Left renal cortex interstitium (tissue), 4 donors: Measurements from ENCODE around the gene HSF2. TPM values are rescaled to one million over a fixed set of nuclear protein-coding genes. Genes with fewer than 3 reads are reported as not detected.

ENCODE experiments used
- DNase-seq, 4 donors: peaks; one replicate each; pipeline ENCODE4 v3.0.0-alpha.2; 2013; ENCODE audit warnings: low read depth in 4 of 4, low spot score in 2 of 4, missing footprints in 1 of 4
- polyA plus RNA-seq, 4 donors: library from polyadenylated mRNA; unstranded; fragments of 120-200 nt; gene quantifications; one replicate each; pipeline ENCODE4 v1.2.1, GENCODE V29; 2013; ENCODE audit not compliant: insufficient read length in 4 of 4

The HSF2 gene, protein sequence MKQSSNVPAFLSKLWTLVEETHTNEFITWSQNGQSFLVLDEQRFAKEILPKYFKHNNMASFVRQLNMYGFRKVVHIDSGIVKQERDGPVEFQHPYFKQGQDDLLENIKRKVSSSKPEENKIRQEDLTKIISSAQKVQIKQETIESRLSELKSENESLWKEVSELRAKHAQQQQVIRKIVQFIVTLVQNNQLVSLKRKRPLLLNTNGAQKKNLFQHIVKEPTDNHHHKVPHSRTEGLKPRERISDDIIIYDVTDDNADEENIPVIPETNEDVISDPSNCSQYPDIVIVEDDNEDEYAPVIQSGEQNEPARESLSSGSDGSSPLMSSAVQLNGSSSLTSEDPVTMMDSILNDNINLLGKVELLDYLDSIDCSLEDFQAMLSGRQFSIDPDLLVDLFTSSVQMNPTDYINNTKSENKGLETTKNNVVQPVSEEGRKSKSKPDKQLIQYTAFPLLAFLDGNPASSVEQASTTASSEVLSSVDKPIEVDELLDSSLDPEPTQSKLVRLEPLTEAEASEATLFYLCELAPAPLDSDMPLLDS
- polyA plus RNA-seq: 10 to 100 TPM; 30.1 to 36.4 (median 31.8) TPM

DNA sequence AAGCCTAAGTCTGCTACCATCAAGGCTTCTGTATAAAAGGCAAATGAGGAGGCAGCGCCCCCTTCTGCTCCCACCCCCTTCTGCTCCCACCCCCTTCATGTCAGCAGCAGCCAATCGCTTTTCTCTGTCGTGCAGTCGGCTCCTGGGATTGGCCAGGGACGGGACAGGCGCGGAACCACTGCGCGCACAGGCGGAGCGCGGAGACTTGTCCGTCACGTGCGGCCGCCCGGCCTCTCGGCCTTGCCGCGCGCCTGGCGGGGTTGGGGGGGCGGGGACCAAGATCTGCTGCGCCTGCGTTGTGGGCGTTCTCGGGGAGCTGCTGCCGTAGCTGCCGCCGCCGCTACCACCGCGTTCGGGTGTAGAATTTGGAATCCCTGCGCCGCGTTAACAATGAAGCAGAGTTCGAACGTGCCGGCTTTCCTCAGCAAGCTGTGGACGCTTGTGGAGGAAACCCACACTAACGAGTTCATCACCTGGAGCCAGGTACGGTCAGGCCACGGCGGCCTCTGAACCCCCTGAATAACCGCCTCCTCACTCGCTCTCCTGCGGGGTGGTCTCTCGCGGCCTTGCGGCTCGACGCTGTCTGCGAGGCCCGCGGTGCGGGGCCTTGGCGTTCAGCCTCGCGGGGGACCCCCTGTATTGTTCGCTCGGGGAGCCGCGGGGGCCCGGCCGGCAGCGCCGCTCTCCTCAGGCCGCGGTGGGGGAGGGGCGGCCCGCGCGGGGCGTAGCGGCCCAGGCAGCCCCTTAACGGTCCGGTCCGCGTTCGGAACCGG is at the start of gene HSF2:
Gene HSF2, plus strand, starts transcription at position 305 of the 773 bp plus-strand sequence. Its CDS starts 86 bp downstream, at position 391.
- DNase-seq: peak; percentile 83 to 93 (median 88)

DNA sequence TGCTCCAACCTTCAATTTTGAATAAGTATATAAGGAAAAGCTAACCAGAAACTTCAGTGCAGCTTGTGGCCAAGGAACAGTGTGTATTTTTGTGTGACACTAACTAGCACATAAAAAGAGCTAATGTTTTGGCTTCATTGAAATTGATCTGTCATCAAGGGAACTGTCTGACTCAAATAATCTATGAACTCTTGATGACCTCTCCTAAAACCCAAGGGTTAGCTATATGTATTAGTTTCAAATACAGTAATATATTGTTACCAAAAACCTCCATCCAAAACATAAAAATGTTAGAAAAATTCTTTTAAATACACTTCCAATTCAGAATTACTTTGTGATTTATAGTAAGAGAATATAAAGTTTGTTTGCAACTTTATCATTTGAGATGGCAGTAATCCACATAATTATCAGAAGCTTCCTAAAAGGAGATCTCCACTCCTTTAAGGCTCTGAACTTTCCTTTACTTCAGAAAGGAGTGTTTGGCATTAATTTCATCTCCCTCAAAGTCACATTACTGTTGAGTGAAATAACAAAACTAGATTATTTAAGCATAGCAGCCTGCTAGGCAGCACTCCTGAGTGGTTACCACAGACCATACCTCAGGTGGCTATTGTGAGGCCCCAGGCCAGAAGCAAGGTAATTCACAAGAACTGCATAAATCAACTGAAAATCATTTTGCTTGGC is 46.3 kb upstream of the HSF2 start:
- DNase-seq: no peak

DNA sequence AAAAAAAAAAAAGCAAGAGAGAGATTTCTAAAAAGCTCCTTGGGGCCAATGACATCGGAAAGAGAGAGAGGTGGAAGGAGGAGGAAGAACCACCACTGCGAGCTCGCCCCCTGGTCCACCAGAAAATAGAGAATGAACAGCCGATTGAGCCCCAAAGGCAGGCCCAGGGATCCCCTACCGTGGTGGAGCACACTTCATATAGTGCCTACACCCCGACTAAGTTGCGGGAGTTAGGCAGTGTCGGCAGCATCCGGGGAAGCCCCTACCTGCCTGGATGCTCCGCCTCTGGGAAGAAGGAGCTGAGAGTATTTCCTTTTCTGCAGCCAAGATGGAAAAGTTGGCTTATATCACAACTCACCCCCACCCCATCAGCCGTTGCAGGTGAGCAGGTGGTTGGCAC is 38.6 kb upstream of the HSF2 start:
- no peak for DNase-seq

DNA sequence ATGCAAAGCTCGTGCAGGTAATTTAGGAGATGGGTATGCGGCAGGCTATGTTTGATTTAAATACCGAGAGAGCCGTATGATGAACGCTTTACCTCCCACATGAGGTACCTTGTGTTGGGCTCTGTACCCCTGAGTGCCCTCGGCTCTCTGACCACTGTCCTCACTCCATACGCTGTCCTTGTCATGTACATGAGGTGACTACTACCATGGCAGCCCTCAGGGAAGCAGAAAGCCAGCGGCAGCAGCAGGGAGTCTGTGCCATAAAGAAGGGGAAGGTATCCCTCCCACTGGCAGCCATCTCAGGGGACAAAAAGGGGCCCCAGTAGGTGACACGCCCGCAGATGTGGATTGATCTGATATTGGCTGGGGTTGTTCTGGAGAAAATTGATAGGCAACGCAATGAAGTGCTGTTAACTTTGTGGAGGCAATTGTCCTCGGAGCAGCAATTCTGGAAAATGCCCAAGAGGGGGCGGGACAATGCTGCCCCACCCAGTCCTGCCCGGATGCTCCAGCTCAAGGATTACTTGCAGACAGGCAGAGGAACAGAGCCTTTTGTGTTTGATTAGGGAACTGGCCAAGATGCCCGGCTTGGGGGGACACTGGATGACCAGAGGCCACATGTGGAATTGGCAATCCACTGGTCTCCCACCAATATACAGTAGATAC is 38.0 kb upstream of the HSF2 start:
- DNase-seq: no peak

DNA sequence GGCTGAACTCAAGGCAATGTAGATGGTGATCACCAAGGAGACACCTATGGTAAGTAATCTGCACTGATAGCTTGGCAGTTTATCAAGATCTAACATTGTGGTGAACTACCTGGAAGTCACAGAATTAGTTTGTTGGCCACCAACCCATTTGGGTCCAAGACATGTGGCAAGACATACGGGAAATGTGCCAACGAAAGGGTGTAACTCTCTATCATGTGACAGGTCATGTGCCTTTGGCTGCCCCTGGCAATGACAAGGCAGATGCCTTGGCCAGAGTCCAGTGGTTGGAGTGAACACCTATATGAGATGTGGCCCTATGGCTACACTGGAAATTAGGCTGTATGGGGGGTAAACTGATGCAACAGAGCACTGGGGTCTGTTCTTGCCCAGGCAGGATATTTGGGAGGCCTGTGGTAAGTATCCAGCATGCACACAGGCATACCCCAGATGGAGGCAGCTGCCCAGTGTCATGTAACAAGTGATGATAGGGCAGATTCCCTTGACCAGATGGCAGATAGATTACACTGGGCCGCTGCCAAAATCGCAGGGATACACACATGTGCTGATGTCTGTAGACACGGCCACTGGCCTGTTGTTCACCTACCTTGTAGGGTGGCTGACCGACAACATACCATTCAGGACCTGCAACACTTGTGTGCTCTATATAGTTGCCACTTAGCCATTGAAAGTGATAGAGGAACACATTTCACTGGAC is 35.5 kb upstream of the HSF2 start:
- no peak for DNase-seq

DNA sequence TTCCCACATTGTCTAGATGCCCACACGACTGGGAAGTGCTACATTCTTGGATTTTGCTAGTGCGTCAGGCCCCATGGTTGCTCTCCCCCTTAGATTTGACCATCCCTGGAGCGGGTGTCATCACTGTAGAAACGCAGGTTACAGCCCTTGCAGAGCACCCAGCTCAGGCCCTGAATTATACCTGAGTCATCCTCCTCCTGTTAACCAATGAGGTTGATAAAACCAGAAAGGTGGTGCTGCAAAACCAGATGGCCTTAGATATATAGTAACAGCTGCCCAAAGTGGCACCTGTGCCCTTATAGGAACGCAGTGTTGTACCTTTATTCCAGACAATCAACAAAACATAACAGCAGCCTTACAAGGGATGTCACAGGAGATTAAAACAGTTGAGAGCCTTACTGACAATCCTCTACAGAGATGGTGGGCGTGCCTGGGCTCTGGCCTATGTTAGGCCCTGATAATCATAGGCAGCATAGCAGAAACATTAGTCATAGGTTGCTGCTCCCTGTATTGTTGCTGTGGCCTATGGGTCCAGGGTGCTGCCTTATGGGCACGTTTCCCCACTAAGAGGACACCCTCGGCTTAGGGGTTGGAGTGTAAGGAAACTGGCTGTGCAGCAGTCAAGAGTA is 33.6 kb upstream of the HSF2 start:
- no peak for DNase-seq

DNA sequence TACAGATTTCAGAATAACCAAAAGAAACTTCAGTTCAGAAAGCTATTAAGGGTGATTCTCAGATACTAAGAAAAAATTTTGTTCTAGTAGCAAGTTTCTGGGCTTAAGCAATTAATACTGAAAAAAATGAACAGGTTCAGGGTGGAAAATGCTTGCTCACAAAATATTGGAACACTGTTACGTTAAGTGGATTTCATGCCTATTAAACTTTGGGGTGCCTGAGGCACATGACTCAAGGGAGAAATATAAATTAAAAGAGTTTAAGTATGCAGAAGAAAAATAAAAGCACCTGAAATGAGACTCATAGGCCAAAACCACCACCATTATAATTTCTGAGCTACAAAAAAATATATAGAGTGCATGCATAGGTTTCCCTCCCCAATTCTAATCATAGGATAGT is 32.3 kb upstream of the HSF2 start:
- no peak for DNase-seq

DNA sequence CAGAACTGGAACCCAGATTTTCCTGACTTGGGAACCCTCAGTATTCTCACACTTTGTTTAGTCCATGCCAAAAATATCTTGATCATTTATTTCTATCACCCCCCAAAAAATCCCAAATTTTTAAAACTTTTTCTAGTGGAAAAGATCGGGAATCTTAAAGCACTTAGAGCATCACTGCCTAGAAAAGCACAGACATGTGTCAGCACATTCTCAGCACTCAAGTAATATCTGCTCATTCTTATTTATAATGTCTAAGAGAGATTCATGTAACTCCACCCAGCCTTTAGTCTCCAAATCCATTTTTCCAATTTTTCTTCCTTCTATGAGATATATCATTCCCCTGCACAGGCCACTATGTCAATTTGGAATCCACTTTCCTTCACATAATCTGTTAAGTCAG is 29.9 kb upstream of the HSF2 start:
- DNase-seq: no peak

DNA sequence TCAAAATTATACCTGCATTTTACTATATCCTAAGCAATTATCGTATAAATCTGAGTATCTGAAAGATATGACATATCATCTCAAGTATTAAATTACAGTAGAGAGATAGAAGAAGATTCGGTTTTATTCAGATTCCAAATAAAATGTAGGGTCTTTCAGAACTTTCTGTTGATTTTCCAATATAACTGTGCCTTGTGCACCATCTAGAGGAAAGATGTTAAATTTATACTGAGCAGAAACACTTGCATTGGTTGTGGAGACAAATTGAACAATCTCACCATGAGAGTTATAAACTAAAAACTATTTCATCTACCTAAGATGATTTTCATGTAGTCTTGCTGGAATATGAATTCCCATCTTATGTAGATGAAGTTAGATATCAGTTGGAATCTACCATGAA is 26.8 kb upstream of the HSF2 start:
- DNase-seq: peak in 1 of 4 donors; percentile 19

DNA sequence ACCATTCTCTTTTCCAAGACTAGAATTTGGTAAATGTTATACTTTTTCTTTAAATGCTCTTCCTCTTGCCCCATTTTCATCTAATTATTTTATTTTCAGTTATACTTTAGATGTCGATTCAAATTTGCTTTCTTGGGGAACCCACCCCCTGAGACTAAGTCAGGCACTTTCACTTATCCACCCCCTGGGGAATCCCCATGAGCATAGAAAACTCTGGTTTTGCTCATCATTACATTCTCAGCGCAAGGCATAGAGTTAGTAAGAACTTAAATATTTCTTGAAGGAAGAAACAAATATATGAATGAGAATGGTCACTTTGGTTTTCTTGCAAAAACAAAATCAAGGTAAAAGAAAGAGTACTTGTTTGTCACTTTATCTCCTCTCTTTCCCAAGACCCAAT is 25.1 kb upstream of the HSF2 start:
- DNase-seq: no peak

DNA sequence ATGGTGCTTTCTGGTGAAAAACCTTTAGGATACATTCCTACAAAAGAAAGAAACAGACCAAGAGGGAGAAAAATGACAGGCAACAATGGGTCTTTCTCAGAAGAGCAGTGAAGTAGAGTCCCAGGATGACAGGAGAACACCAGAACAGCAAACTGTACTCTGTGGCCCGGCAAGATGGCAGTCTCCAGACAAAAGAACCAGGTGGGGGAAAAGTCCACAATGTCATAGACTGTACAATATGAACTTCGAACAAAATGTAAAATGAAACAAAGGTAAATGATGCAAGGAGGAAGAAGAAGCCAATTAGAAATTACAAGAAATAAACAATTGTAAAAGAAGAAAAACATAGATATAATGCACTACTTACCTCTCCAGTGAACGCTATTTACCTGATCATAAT is 23.2 kb upstream of the HSF2 start:
- DNase-seq: no peak

DNA sequence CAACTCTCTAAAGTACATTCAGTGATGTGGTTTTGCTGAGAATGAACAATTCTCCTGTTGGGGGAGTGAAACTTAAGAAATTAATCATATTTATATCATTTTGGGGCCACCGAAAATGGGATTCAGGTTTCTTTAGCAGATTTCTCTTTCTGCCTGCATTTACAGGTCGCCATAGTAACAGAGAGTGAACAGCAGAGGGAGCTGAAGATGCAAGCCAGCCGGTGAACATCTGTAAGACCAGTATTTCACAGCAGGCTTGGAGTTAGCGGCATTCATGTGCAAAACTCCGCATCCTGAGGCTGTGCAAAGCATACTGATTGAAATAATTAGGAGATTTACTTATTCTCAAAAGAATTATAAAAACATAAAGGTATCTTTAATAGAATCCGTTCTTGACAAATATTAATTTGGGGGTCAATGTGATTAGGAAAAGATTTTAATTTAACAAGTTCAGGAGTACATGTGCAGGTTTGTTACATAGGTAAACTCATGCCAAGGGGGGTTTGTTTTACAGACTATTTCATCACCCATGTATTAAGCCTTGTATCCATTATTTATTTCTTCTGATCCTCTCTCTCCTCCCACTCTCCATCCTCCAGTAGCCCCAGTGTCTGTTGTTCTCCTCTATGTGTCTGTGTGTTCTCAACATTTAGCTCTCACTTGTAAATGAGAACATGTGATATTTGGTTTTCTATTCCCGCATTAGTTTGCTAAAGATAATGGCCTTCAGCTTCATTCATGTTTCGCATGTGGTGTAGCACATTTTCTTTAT is 17.8 kb upstream of the HSF2 start:
- DNase-seq: peak in 2 of 4 donors; percentile 22 to 59

DNA sequence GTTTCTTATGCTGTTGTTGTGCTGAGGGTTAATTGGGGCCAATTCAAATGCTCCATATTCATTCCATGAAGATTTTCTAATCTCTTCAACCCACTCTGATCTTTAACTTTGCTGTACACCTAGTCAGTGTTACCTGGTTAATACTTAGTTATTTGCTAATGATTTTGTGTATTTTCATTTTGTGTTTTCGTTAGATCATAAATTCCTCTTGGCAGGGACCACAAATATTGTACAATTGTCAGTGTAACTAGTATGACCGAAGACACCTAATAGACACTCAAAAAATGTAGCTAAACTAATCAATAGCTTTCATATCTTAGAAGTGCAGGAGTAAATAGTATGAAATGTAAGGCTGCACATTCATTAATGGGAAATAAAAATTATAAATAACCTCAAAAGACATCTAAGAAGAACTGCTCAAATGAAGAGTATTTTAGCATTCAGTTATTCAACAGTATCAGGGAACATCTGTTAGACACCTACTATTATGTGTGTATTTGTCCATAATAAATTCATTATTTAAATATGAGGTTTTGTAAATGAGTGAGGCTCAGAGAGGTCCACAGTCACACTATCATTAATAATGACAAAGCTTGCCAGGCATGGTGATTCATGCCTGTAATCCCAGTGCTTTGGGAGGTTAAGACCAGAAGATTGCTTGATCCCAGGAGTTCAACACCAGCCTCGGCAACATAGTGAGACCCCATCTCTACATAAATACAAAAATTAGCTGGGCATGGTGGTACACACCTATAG is 13.4 kb upstream of the HSF2 start:
- DNase-seq: no peak

DNA sequence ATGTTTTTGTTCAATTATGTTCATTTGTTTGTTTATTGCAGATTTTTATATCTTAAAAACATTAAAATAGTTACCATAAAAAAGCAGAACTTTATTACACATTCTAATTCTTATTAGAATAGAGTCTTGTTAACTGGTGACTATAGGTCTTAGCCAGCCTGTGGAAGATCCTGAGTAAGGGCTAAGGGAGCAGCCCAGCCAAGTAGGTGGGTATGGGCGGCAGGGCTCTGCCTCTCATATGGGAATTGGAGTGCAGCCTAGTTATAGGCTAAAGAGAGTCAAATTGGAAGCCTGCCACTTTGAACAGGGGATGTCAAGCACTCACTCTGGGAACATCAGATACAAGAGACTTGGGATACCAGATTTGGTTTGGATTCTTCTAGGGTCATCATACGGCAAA is 10.5 kb upstream of the HSF2 start:
- DNase-seq: no peak

DNA sequence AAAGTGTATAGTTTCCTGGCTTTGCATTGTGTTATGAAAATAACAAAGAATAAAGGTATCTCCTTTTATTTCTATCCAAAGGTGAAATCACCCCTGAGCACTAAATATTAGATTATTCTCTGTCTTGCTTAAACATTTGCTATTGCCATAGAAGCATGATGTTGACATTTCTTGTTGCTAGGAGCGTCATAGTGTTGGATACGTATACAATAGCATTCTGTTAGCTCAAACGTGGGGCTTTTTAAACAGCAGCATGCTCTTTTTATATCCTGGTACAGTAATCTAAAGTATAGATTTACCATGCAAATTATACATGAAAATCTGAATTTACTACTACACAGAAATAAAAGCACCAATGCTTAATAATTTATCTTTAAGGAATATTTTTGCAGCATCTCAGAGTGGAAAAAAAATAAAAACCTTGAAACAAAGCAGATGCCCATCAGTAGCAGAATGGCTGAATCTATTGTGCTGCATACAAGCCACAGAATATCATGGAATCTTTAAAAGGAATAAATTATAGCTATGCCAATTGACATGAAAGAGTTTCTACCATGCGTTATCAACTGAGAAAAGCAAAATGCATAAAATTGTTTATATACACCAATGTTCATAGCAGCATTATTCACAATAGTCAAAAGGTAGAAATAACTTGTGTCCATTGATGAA is 9.6 kb upstream of the HSF2 start:
- no peak for DNase-seq

DNA sequence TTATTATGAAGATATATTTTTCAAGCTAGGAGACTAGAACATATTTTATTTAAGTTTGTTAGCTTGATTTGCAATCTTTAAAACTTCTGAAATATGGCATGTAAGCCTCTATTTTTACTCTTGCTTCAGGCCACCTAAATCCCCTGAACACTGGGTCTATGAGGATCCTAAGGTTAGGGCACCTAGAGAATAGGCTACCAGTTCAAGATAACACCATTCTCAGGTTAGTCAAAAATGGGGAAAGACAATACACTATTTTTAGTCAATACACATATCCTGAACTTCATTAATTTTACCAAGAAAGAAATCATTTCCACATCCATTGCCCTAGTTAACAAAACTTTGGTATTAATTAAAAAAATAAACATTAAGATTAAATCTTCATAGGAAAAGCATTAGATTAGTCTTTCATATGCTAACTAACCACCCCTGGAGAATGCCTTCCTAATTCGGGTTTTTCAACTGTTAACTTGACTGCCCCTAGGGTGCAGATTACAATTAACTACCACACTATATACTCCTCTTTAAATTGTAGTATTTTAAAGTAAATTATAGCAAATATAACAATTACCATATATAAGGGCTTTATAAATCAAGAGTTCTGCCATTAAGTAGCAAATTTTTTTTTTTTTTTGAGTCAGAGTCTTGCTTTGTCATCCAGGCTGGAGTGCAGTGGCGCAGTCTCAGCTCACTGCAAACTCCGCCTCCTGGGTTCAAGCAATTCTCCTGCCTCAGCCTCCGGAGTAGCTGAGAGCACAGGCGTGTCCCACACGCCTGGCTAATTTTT is 6.7 kb upstream of the HSF2 start:
- no peak for DNase-seq
